Rectal smooth muscle tissue (tissue), 1 donor: ENCODE results near the gene TMEM121.

Experiments used
- H3K27ac ChIP-seq: one replicate; pipeline ENCODE4 v1.7.0; 2013; ENCODE audit warnings: low read depth, low read length, inconsistent platforms
- H3K27me3 ChIP-seq: one replicate; pipeline ENCODE4 v1.7.0; 2013; ENCODE audit warnings: low read length; ENCODE audit not compliant: control insufficient read depth, insufficient read depth
- H3K36me3 ChIP-seq: one replicate; pipeline ENCODE4 v1.7.0; 2013; ENCODE audit warnings: low read length; ENCODE audit not compliant: control insufficient read depth, insufficient read depth
- H3K4me1 ChIP-seq: one replicate; pipeline ENCODE4 v1.7.0; 2013; ENCODE audit warnings: low read length; ENCODE audit not compliant: control insufficient read depth, insufficient read depth
- H3K4me3 ChIP-seq: one replicate; pipeline ENCODE4 v1.7.0; 2013; ENCODE audit warnings: low read length
- H3K9ac ChIP-seq: one replicate; pipeline ENCODE4 v1.7.0; 2013; ENCODE audit warnings: low read length

TMEM121 gene

DNA sequence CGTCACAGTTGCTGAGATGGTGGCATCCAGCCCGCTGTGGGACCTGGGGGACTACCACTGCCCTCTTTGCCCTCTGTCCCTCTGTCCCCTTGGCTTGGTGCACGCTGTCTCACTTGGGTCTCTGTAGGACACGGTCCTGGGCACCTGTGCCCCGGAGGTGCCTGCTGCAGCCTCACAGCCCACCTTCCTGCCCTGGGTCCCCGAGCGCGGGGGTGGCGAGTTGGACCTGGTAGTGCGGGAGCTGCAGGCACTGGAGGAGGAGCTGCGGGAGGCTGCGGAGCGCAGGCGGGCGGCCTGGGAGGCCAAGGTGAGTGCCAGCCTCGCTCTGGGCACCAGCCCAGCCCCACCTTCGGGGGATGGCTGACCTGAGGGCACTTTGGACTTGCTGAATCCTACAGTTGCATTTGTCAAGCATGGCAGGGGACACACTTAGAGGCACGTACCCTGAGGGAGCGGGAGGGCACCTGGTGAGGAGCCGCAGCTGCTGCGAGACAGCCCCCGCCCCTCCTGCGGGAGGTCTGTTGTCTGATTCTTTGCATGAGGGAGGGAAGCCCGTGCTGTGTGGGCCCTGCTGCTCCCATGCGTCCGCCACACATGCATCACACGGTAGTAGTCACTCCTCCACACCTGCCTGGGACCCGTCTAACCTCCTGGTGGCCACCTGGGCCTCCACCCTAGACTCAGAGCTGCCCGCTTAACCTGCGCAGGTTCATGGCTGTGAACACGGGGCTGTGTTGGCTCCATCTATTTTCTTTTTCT is 28.5 kb upstream of the TMEM121 start:
- Histone ChIP-seq H3K36me3 (no peaks in the 10 kb centered on the region), H3K4me1 (no peaks in the 10 kb centered on the region), H3K27me3 (no peaks in the 10 kb centered on the region), H3K9ac (no peak overlapping the region), H3K4me3 (no peak overlapping the region), H3K27ac (no peak overlapping the region)

DNA sequence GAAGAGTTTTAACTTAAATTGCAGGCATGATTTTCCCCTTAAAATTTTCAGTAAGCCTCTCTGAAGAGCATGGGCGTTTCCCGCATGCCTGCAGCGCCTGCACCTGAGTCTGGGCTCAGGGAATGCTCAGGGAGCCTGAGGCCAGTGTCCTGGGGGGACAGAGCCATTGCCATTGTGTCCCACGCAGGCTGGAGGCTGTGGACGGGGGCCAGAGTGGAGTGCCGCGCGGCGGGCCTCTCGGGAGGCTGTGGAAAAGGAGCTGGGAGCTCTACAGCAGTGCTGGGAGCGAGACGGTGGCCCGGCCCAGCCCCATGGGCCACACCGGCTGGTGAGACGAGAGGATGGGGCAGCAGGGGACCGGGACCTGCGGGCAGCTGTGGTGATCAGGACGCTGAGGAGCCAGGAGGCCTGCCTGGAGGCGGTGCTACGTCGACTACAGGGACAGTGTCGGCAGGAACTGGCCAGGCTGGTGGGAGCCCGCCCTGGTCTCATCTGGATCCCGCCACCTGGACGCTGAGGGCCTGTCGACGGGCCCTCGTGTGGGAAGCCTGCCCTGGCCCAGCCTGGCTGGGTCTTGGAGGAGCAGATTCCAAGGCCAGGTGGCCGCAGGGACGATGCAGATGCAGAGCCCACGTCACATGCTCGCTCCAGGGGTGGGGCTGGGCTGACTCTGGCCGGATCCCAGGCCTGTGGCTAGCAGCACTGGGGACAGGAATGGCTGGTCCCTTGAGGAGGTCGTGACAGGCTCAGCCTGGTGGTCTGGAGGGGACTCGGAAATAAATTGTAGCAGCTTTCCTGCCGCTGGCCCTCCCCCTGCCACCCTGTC is 27.7 kb upstream of the TMEM121 start:
- H3K36me3 ChIP-seq, result no peaks in the 10 kb centered on the region
- no peak overlapping the region for H3K9ac ChIP-seq
- H3K27me3 ChIP-seq, result no peaks in the 10 kb centered on the region
- H3K4me1 ChIP-seq, result no peaks in the 10 kb centered on the region
- no peak overlapping the region for H3K4me3 ChIP-seq
- no peak overlapping the region for H3K27ac ChIP-seq

DNA sequence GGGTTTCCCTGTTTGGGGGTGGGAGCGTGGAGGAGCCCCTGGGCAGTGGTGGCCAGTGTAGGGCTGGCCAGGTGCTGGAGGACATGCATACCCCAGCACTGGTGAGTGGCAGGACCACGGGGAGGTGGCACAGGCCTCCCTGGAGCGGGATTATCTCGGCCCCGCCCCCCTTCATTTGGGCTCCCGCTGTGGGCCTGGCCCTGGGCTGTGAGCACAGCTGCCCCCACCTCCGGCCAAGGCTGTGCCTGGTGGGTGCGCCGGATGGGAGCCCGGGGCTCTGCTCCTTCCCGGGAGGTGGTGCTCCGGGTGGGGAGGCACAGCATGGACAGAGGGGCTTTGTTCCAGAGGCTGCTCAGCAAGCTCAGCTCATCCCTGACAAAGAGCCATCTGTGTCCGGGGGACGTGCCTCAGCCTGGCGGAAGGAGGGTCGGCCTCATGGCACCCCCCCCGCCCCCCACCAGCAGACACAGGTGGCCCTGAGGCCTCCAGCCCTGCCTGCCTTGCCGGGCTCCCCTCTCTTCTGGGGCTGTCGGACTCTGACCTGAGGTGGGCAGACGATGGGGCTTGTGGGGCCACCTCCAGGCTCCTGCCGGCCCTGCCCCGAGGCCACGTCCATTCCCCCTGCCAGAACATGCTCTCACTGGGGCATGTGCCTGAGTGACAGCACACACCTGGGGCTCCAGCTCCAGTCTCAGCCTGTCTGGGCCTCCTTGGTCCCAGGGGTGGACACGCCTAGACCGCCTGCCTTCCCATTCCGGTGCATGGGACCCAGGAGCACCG is 26.9 kb upstream of the TMEM121 start:
- H3K9ac ChIP-seq, result no peak overlapping the region
- no peaks in the 10 kb centered on the region for H3K27me3 ChIP-seq
- H3K36me3 ChIP-seq, result no peaks in the 10 kb centered on the region
- no peaks in the 10 kb centered on the region for H3K4me1 ChIP-seq
- H3K27ac ChIP-seq, result no peak overlapping the region
- no peak overlapping the region for H3K4me3 ChIP-seq

DNA sequence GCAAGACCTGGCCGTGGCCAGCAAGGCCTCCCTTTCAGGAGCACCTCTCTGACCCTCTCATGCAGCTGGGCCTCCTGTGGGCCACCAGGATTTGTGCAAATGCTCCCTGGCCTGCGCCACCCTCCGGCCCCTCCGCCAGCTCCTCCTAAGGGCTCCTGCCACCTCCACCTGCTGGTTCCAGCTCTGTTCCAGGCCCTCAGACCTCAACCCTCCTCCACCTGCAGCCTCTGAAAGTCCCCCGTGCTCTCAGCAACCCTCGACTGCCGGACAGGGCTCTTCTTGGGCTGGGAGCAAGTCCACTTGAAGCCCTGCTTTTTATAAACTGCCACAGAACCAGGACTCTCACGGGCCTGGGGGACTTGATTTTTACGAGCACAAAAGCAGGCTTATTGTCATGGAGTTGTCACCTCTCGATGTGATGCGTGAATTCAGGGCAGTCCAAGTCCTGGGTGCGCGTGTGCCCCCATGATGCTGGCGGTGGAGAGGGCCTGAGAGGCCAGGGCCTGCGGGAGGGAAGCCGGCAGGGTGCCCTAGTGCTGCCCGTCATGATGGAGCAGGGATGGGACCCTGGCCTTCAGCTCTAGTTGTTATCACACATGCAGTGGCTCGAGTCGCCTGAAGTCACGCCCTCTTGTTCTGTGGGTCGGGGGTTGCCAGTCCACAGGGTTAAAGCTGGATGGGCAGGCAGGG is 26.2 kb upstream of the TMEM121 start:
- no peak overlapping the region for H3K9ac ChIP-seq
- no peaks in the 10 kb centered on the region for H3K27me3 ChIP-seq
- H3K4me3 ChIP-seq, result no peak overlapping the region
- no peaks in the 10 kb centered on the region for H3K36me3 ChIP-seq
- no peak overlapping the region for H3K27ac ChIP-seq
- no peaks in the 10 kb centered on the region for H3K4me1 ChIP-seq

DNA sequence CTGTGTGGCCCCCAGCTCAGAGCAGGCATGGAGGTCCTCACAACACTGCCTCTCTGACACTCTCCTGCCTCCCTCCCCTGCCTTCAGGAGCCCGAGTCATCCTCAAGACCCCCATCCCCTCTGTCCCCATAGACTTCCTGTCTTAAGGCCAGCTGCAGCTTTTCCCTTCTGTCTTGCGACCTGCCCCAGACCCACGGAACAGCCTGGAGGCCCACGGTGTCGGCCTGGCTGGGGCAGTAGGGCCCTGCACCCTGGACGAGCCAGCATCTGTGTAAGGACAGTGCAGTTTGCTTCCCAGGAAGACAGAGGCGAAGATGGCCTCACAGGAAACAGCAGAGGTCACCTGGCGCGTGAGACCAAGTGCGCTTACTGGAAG is 25.7 kb upstream of the TMEM121 start:
- no peak overlapping the region for H3K27ac ChIP-seq
- H3K27me3 ChIP-seq, result no peaks in the 10 kb centered on the region
- no peak overlapping the region for H3K4me3 ChIP-seq
- H3K9ac ChIP-seq, result no peak overlapping the region
- no peaks in the 10 kb centered on the region for H3K36me3 ChIP-seq
- H3K4me1 ChIP-seq, result no peaks in the 10 kb centered on the region

DNA sequence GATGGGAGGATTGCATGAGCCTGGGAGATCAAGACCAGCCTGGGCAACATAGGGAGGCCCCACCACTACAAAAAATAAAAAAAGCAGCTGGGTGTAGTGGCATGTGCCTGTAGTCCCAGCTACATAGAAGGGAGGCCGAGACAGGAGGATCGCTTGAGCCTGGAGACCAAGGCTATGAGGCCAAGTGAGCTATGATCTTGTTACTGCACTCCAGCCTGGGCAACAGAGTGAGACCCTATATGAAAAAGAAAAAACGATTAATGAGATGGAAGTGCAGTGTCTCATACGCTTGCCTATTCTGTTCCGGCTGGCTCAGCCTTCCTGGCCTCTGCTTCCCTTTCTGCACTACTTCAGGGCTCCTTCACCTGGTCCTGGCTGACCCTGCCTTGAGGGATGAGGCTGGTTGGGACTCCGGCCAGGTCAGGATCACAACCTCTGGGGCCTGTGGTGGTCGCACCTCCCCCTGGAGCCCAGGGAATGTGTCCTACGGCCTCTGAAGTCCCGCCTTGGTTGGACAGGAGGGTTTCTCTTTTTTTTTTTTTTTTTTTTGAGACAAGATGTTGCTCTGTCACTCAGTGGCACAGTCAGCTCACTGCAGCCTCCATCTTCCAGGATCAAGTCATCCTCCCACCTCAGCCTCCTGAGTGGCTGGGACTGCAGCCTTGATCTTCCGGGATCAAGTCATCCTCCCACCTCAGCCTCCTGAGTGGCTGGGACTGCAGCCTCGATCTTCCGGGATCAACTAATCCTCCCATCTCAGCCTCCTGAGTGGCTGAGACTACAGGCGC is 24.7 kb upstream of the TMEM121 start:
- no peaks in the 10 kb centered on the region for H3K27me3 ChIP-seq
- H3K27ac ChIP-seq, result no peak overlapping the region
- no peaks in the 10 kb centered on the region for H3K4me1 ChIP-seq
- no peak overlapping the region for H3K9ac ChIP-seq
- H3K4me3 ChIP-seq, result no peak overlapping the region
- no peaks in the 10 kb centered on the region for H3K36me3 ChIP-seq

DNA sequence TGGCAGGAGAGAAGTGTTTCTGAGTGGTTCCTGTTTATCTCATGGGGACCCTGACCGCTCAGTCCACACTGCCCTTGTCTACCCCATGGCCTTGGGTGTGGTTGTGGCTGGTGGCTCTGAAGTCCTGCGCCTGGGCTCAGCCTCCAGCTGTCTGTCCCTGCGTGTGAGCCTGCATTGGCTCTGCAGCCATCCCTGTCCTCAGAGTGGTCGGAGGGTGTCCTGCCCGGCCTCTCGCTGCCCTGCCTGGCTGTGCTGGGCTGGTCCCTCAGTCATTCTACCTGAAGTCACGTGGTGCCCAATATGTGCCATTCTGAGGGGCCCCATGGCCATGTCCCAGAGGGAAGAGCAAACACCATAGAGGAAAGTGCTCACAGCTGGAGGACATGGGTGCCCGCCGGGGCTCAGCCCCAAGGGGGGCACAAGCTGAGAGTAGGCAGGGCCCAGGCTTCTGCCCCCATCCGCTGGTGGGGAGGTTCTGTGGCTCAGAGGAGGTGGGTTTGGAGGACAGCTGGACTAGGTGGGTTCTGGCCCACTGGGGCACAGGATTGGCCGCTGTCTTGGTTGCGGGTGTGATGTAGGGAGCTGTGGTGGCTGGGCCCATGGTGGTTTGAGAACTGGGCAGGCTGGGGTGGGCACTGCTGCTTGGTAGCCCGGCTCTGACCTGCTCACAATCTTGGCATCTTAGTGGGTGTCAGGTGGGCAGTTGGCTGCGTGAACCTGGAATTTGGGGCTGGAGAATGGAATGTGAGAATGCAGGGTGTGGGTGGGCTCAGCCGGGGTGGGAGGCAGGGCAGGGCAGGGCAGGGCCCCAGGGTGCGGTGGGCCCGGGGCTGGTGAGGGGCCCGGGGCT is 23.7 kb upstream of the TMEM121 start:
- Histone ChIP-seq H3K36me3 (no peaks in the 10 kb centered on the region), H3K27me3 (no peaks in the 10 kb centered on the region), H3K4me1 (no peaks in the 10 kb centered on the region), H3K9ac (no peak overlapping the region), H3K4me3 (no peak overlapping the region), H3K27ac (no peak overlapping the region)

DNA sequence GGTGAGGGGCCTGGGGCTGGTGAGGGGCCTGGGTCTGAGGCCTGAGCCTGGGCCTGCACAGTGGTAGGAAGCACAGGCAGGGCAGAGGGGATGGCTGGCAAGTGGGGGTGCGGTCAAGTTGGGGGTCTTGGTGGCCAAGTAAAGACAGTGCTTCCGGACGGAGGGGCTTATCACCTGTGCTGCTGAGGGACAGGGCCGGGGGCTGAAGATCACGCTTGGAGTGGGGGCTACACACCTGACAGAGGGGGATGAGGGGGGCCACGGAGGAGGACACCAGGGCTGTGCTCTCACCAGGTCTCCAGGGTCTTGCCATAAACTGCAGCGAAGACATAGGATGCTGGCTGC is 23.1 kb upstream of the TMEM121 start:
- H3K27me3 ChIP-seq, result no peaks in the 10 kb centered on the region
- no peak overlapping the region for H3K27ac ChIP-seq
- H3K4me1 ChIP-seq, result no peaks in the 10 kb centered on the region
- H3K4me3 ChIP-seq, result no peak overlapping the region
- no peak overlapping the region for H3K9ac ChIP-seq
- no peaks in the 10 kb centered on the region for H3K36me3 ChIP-seq

DNA sequence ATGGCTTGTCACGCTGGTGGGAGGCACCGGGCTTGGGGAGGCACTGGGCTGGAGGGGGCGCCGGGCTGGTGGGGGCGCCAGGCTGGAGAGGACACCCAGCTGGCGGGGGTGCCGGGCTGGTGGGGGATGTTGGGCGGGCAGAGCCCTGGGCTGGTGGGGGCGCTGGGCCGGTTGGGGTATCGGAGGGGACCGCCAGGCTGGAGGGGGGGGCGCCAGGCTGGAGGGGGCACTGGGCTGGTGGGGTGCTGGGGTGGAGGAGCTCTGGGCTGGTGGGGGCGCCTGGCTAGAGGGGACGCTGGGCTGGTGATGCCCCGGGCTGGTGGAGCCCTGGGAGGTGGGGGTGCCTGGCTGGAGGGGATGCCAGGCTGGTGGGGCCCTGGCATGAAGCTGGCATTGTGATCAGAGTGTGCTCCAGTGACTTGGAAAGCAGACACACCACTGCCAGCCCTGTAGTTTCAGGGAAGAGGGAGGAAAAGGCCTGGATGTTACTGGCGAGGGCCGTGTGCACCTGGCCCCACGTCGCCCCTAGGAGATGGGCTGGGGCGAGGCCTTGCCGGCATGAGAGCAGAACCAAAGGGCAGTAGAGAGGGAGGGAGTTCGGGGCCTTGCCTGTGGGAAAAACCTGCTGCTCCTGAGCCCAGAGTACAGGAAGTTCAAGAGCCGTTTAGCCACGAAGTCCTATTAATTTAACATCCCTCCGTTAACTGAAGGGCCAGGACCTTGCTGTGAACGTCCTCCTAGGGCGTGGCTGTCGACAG is 22.3 kb upstream of the TMEM121 start:
- no peak overlapping the region for H3K9ac ChIP-seq
- no peaks in the 10 kb centered on the region for H3K4me1 ChIP-seq
- H3K4me3 ChIP-seq, result no peak overlapping the region
- no peak overlapping the region for H3K27ac ChIP-seq
- no peaks in the 10 kb centered on the region for H3K27me3 ChIP-seq
- H3K36me3 ChIP-seq, result no peaks in the 10 kb centered on the region

DNA sequence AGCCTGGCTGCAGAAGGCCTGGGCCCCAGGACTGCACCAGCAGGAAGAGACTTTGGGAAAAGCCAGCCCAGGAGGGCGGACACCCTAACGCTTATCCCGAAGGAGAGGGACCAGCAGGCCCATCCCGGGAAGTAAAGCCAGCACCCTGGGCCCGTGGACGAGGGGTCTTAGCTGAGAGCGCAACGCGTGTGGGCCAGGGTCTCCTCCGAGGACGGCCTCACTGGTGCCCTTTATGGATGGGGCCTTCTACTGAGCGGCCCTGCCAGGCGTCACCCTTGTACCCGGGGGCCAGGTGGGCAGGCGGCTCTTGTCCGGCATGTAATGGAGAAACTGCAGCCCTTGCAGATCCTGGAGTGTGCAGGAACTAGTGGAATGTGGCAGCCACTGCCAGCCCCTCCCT is 21.3 kb upstream of the TMEM121 start:
- Histone ChIP-seq H3K4me1 (no peaks in the 10 kb centered on the region), H3K4me3 (no peak overlapping the region), H3K36me3 (no peaks in the 10 kb centered on the region), H3K27ac (no peak overlapping the region), H3K27me3 (no peaks in the 10 kb centered on the region), H3K9ac (no peak overlapping the region)
